GM12801 (cell line): ENCODE results near the gene SERTAD2.

ENCODE experiments used
- CTCF ChIP-seq: IDR thresholded peaks from one replicate; pipeline ENCODE4 v1.5.1; 2011; ENCODE audit warnings: control low read depth; ENCODE audit not compliant: insufficient read length; ENCODE audit errors: extremely low read depth

The SERTAD2 gene

GRCh38 chr2:64696636-64697035 lies 42.9 kb upstream of the SERTAD2 start:
- no peak for TF ChIP-seq CTCF

GRCh38 chr2:64695721-64696261 lies 42.1 kb upstream of the SERTAD2 start:
- TF ChIP-seq CTCF: no peak

GRCh38 chr2:64692401-64692800 lies 38.7 kb upstream of the SERTAD2 start:
- TF ChIP-seq CTCF: no peak

- TF ChIP-seq CTCF: no peak
These were observed 35.2 kb upstream of the SERTAD2 start for GRCh38 chr2:64688909-64689308.

GRCh38 chr2:64686283-64686956 lies 32.7 kb upstream of the SERTAD2 start:
- no peak for TF ChIP-seq CTCF

- no peak for TF ChIP-seq CTCF
These were observed 31.7 kb upstream of the SERTAD2 start for GRCh38 chr2:64685430-64685829.

GRCh38 chr2:64683771-64684510 lies 30.2 kb upstream of the SERTAD2 start:
- TF ChIP-seq CTCF: no peak
